ENCODE measurements around the gene THAP7.

Gene THAP7

GRCh38 chr22:21029486-21030025 lies 27.6 kb upstream of the THAP7 start:
- no peak overlapping the region for H3K4me3 ChIP-seq (ENCODE audit: low read depth, low read length)
- DNase-seq (ENCODE audit: low read depth, low spot score): no peak
- in situ Hi-C loops (cut with HindIII; ENCODE audit: low sequenced_read_pairs): no loop called here
- TF ChIP-seq CTCF (IDR thresholded peaks at IDR 0.05; ENCODE audit: low read depth, low read length): no peak

- in situ Hi-C loops (cut with HindIII; ENCODE audit: low sequenced_read_pairs): no loop called here
- no peak for DNase-seq (ENCODE audit: low read depth, low spot score)
- H3K4me3 ChIP-seq (ENCODE audit: low read depth, low read length): no peak overlapping the region
- TF ChIP-seq CTCF (IDR thresholded peaks at IDR 0.05; ENCODE audit: low read depth, low read length): no peak
Measured at GRCh38 chr22:21028277-21029251, 26.6 kb upstream of the THAP7 start.

- DNase-seq (ENCODE audit: low read depth, low spot score): peak; percentile 59
- no peak for TF ChIP-seq CTCF (IDR thresholded peaks at IDR 0.05; ENCODE audit: low read depth, low read length)
- H3K4me3 ChIP-seq (ENCODE audit: low read depth, low read length): no peak overlapping the region
- in situ Hi-C loops (cut with HindIII; ENCODE audit: low sequenced_read_pairs): no loop called here
Measured at GRCh38 chr22:21026783-21027692, 25.1 kb upstream of the THAP7 start.

- TF ChIP-seq CTCF (IDR thresholded peaks at IDR 0.05; ENCODE audit: low read depth, low read length): no peak
- in situ Hi-C loops (cut with HindIII; ENCODE audit: low sequenced_read_pairs): no loop called here
- DNase-seq (ENCODE audit: low read depth, low spot score): no peak
- no peak overlapping the region for H3K4me3 ChIP-seq (ENCODE audit: low read depth, low read length)
Measured at GRCh38 chr22:21025763-21026755, 24.1 kb upstream of the THAP7 start.

GRCh38 chr22:21025266-21025665 lies 23.3 kb upstream of the THAP7 start:
- DNase-seq (ENCODE audit: low read depth, low spot score): no peak
- in situ Hi-C loops (cut with HindIII; ENCODE audit: low sequenced_read_pairs): no loop called here
- H3K4me3 ChIP-seq (ENCODE audit: low read depth, low read length): no peak overlapping the region
- TF ChIP-seq CTCF (IDR thresholded peaks at IDR 0.05; ENCODE audit: low read depth, low read length): no peak

Measured in astrocyte of the spinal cord (primary cell).